ENCODE results near the gene DGLUCY. TPM values are rescaled to one million over a fixed set of nuclear protein-coding genes. Genes with fewer than 3 reads are reported as not detected.

DGLUCY gene
- total RNA-seq, 1 experiment from 2014 or later: 54.8 TPM

DNA sequence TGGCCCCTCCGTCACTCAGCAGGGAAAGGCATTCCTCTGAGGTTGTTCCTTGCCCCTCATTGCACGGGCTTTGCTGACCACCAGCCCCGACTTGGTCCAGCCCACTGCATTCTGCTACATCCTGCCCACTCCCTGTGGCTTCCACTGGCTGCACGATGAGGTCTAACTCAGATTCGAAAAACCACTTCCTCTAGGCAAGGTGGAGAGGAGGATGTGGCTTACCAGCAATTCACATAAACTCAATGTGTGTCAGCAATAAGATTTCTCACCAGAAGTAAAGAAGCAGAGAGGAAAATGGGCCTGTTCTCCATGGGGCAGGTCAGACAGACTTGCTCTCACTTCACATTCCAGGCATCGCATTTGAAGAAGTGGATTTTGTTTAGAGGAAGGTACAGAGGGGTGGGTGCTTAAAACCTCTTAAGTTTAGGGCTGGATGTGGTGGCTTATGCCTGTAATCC, 115.9 kb downstream of the DGLUCY start:
- ChIA-PET POLR2A (no interaction called here), CTCF (no interaction called here)
- Mint-ChIP-seq H3K27ac (ENCODE audit: unreplicated experiment) (no peak overlapping the region), H3K4me3 (ENCODE audit: unreplicated experiment) (no peak overlapping the region), H3K36me3 (ENCODE audit: insufficient read depth, unreplicated experiment) (no peaks in the 10 kb centered on the region), H3K9me3 (ENCODE audit: unreplicated experiment) (no peaks in the 10 kb centered on the region), H3K27me3 (ENCODE audit: insufficient read depth, unreplicated experiment) (no peaks in the 10 kb centered on the region), H3K4me1 (ENCODE audit: low read depth, unreplicated experiment) (no peaks in the 10 kb centered on the region)
- Histone ChIP-seq H3K4me3 (ENCODE audit: low read depth, low read length) (no peak overlapping the region), H3K27me3 (replicated peaks; ENCODE audit: control insufficient read depth, insufficient read depth, low read length) (no peaks in the 10 kb centered on the region), H3K4me1 (no peaks in the 10 kb centered on the region), H3K9me3 (0 out of 2 replicates have a peak, but pooled peaks cover 6% of the 10 kb centered on the region), H3K36me3 (ENCODE audit: control insufficient read depth, insufficient read depth, low read length) (no peaks in the 10 kb centered on the region)
- intact Hi-C loops (cut with micrococcal nuclease; ENCODE audit: unreplicated experiment): no loop called here
- TF ChIP-seq, protein P1, sequence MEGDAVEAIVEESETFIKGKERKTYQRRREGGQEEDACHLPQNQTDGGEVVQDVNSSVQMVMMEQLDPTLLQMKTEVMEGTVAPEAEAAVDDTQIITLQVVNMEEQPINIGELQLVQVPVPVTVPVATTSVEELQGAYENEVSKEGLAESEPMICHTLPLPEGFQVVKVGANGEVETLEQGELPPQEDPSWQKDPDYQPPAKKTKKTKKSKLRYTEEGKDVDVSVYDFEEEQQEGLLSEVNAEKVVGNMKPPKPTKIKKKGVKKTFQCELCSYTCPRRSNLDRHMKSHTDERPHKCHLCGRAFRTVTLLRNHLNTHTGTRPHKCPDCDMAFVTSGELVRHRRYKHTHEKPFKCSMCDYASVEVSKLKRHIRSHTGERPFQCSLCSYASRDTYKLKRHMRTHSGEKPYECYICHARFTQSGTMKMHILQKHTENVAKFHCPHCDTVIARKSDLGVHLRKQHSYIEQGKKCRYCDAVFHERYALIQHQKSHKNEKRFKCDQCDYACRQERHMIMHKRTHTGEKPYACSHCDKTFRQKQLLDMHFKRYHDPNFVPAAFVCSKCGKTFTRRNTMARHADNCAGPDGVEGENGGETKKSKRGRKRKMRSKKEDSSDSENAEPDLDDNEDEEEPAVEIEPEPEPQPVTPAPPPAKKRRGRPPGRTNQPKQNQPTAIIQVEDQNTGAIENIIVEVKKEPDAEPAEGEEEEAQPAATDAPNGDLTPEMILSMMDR (IDR thresholded peaks at IDR 0.05; ENCODE audit: insufficient read depth in 1 of 2, low read depth in 1 of 2, low read length in 1 of 2, severe bottlenecking in 1 of 2, unreplicated experiment in 1 of 2): no peak
- BruUV-seq (replicated peaks): no TSS peak
- no peak for DNase-seq

DNA sequence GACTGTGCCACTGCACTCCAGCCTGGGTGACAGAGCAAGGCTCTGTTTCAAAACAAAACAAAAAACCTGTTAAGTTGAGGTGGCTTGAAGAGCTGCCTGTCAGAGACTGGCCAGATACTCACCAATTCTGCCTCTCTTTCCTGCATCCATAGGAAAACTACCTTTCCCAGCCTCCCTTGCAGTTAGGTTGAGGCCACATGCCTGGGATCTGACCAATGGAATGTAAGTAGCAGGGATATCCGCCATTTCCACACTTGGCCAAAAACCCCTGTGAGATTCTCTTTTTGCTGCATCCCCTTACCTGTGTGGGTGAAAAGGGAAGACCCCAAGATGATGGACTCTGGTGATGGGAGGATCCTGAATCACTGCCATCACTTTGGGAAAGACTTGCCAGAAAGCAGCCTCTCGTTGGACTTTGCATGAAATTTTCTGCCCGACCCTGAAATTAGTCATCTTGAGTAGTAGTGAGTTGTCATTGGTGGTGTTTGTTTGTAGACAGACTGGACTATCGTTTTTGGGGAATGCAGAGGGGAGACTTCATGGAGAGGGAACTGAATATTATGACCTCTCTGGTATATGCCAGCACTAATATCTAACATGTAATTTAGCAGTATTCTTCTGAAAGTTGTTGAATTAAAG, 116.6 kb downstream of the DGLUCY start:
- H3K9me3 ChIP-seq: 0 out of 2 replicates have a peak, but pooled peaks cover 6% of the 10 kb centered on the region
- H3K4me1 ChIP-seq: no peaks in the 10 kb centered on the region
- H3K27me3 Mint-ChIP-seq (ENCODE audit: insufficient read depth, unreplicated experiment): no peaks in the 10 kb centered on the region
- no peaks in the 10 kb centered on the region for H3K4me1 Mint-ChIP-seq (ENCODE audit: low read depth, unreplicated experiment)
- no peaks in the 10 kb centered on the region for H3K27me3 ChIP-seq (replicated peaks; ENCODE audit: control insufficient read depth, insufficient read depth, low read length)
- no peak overlapping the region for H3K27ac Mint-ChIP-seq (ENCODE audit: unreplicated experiment)
- intact Hi-C loops (cut with micrococcal nuclease; ENCODE audit: unreplicated experiment): no loop called here
- POLR2A ChIA-PET: no interaction called here
- H3K4me3 Mint-ChIP-seq (ENCODE audit: unreplicated experiment): no peak overlapping the region
- no TSS peak for BruUV-seq (replicated peaks)
- H3K9me3 Mint-ChIP-seq (ENCODE audit: unreplicated experiment): no peaks in the 10 kb centered on the region
- TF ChIP-seq, protein P1 (IDR thresholded peaks at IDR 0.05; ENCODE audit: insufficient read depth in 1 of 2, low read depth in 1 of 2, low read length in 1 of 2, severe bottlenecking in 1 of 2, unreplicated experiment in 1 of 2): no peak
- CTCF ChIA-PET: no interaction called here
- no peaks in the 10 kb centered on the region for H3K36me3 ChIP-seq (ENCODE audit: control insufficient read depth, insufficient read depth, low read length)
- H3K36me3 Mint-ChIP-seq (ENCODE audit: insufficient read depth, unreplicated experiment): no peaks in the 10 kb centered on the region
- DNase-seq: no peak
- H3K4me3 ChIP-seq (ENCODE audit: low read depth, low read length): no peak overlapping the region

DNA sequence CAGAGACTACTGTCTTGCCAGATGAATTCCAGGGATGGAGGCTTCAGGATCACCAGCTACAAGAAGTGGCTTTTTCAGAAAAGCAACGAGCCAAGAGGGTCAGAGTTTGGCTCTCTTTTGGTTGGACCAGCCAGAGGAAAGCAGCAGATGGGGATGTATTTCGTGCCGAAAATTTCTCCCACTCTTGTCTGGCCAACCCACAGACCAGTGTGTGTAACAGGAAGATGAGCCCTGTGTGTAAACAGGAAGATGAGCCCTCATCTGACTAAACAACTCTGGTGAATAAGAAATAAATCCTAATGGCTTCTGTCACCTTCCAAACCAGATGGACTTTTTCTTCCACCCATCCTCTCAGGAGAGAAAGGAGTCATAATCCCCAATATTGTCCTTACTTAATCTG, 117.6 kb downstream of the DGLUCY start:
- ChIA-PET CTCF (interaction anchor here (0.6 kb wide), 1 partner anchor 1914 kb away, joined by 3 read pairs; no protein-coding TSS in a partner anchor), POLR2A (no interaction called here)
- no peak overlapping the region for H3K4me3 ChIP-seq (ENCODE audit: low read depth, low read length)
- intact Hi-C loops (cut with micrococcal nuclease; ENCODE audit: unreplicated experiment): no loop called here
- H3K27me3 ChIP-seq (replicated peaks; ENCODE audit: control insufficient read depth, insufficient read depth, low read length): no peaks in the 10 kb centered on the region
- 0 out of 2 replicates have a peak, but pooled peaks cover 6% of the 10 kb centered on the region for H3K9me3 ChIP-seq
- Mint-ChIP-seq H3K27ac (ENCODE audit: unreplicated experiment) (no peak overlapping the region), H3K4me1 (ENCODE audit: low read depth, unreplicated experiment) (no peaks in the 10 kb centered on the region), H3K27me3 (ENCODE audit: insufficient read depth, unreplicated experiment) (no peaks in the 10 kb centered on the region), H3K36me3 (ENCODE audit: insufficient read depth, unreplicated experiment) (no peaks in the 10 kb centered on the region), H3K4me3 (ENCODE audit: unreplicated experiment) (no peak overlapping the region), H3K9me3 (ENCODE audit: unreplicated experiment) (no peaks in the 10 kb centered on the region)
- no peak for DNase-seq
- BruUV-seq (replicated peaks): no TSS peak
- H3K36me3 ChIP-seq (ENCODE audit: control insufficient read depth, insufficient read depth, low read length): no peaks in the 10 kb centered on the region
- no peaks in the 10 kb centered on the region for H3K4me1 ChIP-seq
- TF ChIP-seq, protein P1 (IDR thresholded peaks at IDR 0.05; ENCODE audit: insufficient read depth in 1 of 2, low read depth in 1 of 2, low read length in 1 of 2, severe bottlenecking in 1 of 2, unreplicated experiment in 1 of 2): no peak

Data from Caco-2 (cell line).